Spleen (tissue), 7 donors: ENCODE measurements around the gene RIMS1.

Experiments used
- POLR2A ChIP-seq, 3 donors: fragments of 450-650 bp; IDR thresholded peaks; one replicate each; pipeline ENCODE4 v1.5.1; 2017; ENCODE audit warnings: antibody characterized with exemption in 3 of 3, mild to moderate bottlenecking in 1 of 3
- POLR2AphosphoS5 ChIP-seq, 3 donors: sonication (generic); formaldehyde crosslinking; IDR thresholded peaks; one replicate each; pipeline ENCODE4 v1.5.1; 2017; ENCODE audit warnings: antibody characterized with exemption in 3 of 3
- TF ChIP-seq, protein P1 (sequence below), 11 experiments: fragments of 200-600 bp in 7 of 11; fragments of 450-650 bp in 4 of 11; sonication (generic) in 4 of 11; IDR thresholded peaks in 8 of 11; conservative IDR thresholded peaks in 3 of 11; 1 replicate in 7 of 11; 2 replicates in 4 of 11; pipeline versions ENCODE4 v1.4.0 to v1.8.0; 2016 to 2021; ENCODE audit warnings: antibody characterized with exemption in 11 of 11, inconsistent platforms in 4 of 11, mild to moderate bottlenecking in 1 of 11
- donor health status: DM: no; HTN: no; CAD: no; lungs with moderate emphysema.
- donor health status: DM: no; HTN: no; CAD: no.
- donor health status: DM: no; HTN: no; CAD: no.

GRCh38 chr6:72440611-72441010 is 554.3 kb downstream of the RIMS1 start:
- TF ChIP-seq, protein P1, sequence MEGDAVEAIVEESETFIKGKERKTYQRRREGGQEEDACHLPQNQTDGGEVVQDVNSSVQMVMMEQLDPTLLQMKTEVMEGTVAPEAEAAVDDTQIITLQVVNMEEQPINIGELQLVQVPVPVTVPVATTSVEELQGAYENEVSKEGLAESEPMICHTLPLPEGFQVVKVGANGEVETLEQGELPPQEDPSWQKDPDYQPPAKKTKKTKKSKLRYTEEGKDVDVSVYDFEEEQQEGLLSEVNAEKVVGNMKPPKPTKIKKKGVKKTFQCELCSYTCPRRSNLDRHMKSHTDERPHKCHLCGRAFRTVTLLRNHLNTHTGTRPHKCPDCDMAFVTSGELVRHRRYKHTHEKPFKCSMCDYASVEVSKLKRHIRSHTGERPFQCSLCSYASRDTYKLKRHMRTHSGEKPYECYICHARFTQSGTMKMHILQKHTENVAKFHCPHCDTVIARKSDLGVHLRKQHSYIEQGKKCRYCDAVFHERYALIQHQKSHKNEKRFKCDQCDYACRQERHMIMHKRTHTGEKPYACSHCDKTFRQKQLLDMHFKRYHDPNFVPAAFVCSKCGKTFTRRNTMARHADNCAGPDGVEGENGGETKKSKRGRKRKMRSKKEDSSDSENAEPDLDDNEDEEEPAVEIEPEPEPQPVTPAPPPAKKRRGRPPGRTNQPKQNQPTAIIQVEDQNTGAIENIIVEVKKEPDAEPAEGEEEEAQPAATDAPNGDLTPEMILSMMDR (IDR thresholded peaks at IDR 0.05 in 8 of 11, conservative IDR thresholded peaks at IDR 0.05 in 3 of 11) = no peak
- TF ChIP-seq POLR2A (IDR thresholded peaks at IDR 0.05) (no peak), POLR2AphosphoS5 (IDR thresholded peaks at IDR 0.05) (no peak)
